Prostate gland (tissue), 2 donors: ENCODE results near the gene NFATC4.
A peak's percentile ranks its signal among the peaks of the same experiment; 100 is the strongest.

ENCODE experiments used
- POLR2A ChIP-seq: fragments of 450-650 bp; IDR thresholded peaks from one replicate; pipeline ENCODE4 v1.6.1; 2016; ENCODE audit warnings: antibody characterized with exemption, mild to moderate bottlenecking
- POLR2AphosphoS5 ChIP-seq: sonication (generic); formaldehyde crosslinking; IDR thresholded peaks from one replicate; pipeline ENCODE4 v1.6.1; 2017; ENCODE audit warnings: antibody characterized with exemption
- TF ChIP-seq, protein P1 (sequence below), 4 experiments: fragments of 200-600 bp in 2 of 4; fragments of 450-650 bp in 2 of 4; sonication (generic) in 2 of 4; IDR thresholded peaks; 1 replicate in 3 of 4; 2 replicates in 1 of 4; pipeline ENCODE4 v1.5.1; 2016 to 2019; ENCODE audit warnings: antibody characterized with exemption in 4 of 4, mild to moderate bottlenecking in 2 of 4, moderate library complexity in 2 of 4

DNA sequence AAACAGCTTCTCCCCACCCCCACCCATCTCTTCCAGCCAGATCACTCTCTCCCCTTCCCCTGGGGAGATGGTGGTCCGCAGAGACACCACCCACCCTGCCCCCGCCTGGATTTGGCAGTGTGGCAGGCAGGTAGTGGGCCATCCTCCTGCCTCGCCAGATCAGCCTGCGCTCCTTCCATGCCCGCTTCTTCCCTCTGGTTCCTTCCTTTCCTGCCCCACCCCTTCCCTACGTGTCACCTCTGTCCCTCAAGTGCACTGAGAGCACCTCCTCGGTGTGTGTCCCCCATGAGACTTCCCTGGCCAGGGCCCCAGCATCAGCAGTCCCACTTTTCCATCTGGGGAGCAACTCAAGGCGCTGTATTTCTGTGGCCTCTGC, 31.5 kb downstream of the NFATC4 start:
- TF ChIP-seq, protein P1, sequence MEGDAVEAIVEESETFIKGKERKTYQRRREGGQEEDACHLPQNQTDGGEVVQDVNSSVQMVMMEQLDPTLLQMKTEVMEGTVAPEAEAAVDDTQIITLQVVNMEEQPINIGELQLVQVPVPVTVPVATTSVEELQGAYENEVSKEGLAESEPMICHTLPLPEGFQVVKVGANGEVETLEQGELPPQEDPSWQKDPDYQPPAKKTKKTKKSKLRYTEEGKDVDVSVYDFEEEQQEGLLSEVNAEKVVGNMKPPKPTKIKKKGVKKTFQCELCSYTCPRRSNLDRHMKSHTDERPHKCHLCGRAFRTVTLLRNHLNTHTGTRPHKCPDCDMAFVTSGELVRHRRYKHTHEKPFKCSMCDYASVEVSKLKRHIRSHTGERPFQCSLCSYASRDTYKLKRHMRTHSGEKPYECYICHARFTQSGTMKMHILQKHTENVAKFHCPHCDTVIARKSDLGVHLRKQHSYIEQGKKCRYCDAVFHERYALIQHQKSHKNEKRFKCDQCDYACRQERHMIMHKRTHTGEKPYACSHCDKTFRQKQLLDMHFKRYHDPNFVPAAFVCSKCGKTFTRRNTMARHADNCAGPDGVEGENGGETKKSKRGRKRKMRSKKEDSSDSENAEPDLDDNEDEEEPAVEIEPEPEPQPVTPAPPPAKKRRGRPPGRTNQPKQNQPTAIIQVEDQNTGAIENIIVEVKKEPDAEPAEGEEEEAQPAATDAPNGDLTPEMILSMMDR (IDR thresholded peaks at IDR 0.05): no peak
- peak; percentile 14 for TF ChIP-seq POLR2A
- TF ChIP-seq POLR2AphosphoS5: no peak
